MM.1S (cell line): ENCODE measurements around the gene MOXD1.
"Not testable (repeated sequence)": the region's sequence is repeated elsewhere in the genome, so short reads cannot be mapped to it uniquely, and the experiment has no call there.

ENCODE experiments used
- DNase-seq: peaks from one replicate; pipeline ENCODE4 v3.0.0-alpha.2; 2015
- H2AFZ ChIP-seq: fragments of 300-600 bp; sonication (generic); 2 replicates; pipeline ENCODE4 v1.6.0; 2016; ENCODE audit warnings: antibody characterized with exemption, low read length
- H3F3A ChIP-seq: fragments of 300-600 bp; sonication (generic); 2 replicates; pipeline ENCODE4 v1.6.1; 2016; ENCODE audit warnings: mild to moderate bottlenecking, antibody characterized with exemption, low read length, moderate library complexity, mixed read lengths; ENCODE audit not compliant: insufficient read depth
- H3K27ac ChIP-seq: fragments of 300-600 bp; sonication (generic); 2 replicates; pipeline ENCODE4 v1.5.1; 2016; ENCODE audit warnings: mild to moderate bottlenecking, low read length
- H3K27me3 ChIP-seq: fragments of 300-600 bp; sonication (generic); replicated peaks from 2 replicates; pipeline ENCODE4 v1.6.0; 2016; ENCODE audit warnings: low read length; ENCODE audit not compliant: insufficient read depth
- H3K36me3 ChIP-seq: fragments of 300-600 bp; sonication (generic); replicated peaks from 2 replicates; pipeline ENCODE4 v1.6.1; 2016; ENCODE audit warnings: mild to moderate bottlenecking, low read length, mixed read lengths; ENCODE audit not compliant: insufficient read depth
- H3K4me1 ChIP-seq: fragments of 300-600 bp; sonication (generic); 2 replicates; pipeline ENCODE4 v1.6.1; 2016; ENCODE audit warnings: low read length, mixed read lengths
- H3K4me2 ChIP-seq: fragments of 300-600 bp; sonication (generic); 2 replicates; pipeline ENCODE4 v1.6.0; 2016; ENCODE audit warnings: low read depth, low read length
- H3K4me3 ChIP-seq: fragments of 300-600 bp; sonication (generic); 2 replicates; pipeline ENCODE4 v1.5.1; 2016; ENCODE audit warnings: low read length, mixed read lengths
- H3K79me2 ChIP-seq: fragments of 300-600 bp; sonication (generic); 2 replicates; pipeline ENCODE4 v1.6.1; 2016; ENCODE audit warnings: mixed run types, low read length, mixed read lengths
- H3K9ac ChIP-seq: fragments of 300-600 bp; sonication (generic); 2 replicates; pipeline ENCODE4 v1.6.1; 2016; ENCODE audit warnings: low read length, mixed read lengths
- H3K9me2 ChIP-seq: fragments of 300-600 bp; sonication (generic); replicated peaks from 2 replicates; pipeline ENCODE4 v1.6.1; 2016; ENCODE audit warnings: mild to moderate bottlenecking, low read length, mixed read lengths; ENCODE audit not compliant: insufficient read depth
- H3K9me3 ChIP-seq: fragments of 300-600 bp; sonication (generic); replicated peaks from 2 replicates; pipeline ENCODE4 v1.6.1; 2016; ENCODE audit warnings: mild to moderate bottlenecking, low read length, mixed read lengths; ENCODE audit not compliant: insufficient read depth
- H4K20me1 ChIP-seq: fragments of 300-600 bp; sonication (generic); 2 replicates; pipeline ENCODE4 v1.6.1; 2016; ENCODE audit warnings: mild to moderate bottlenecking, low read length, moderate library complexity, mixed read lengths; ENCODE audit not compliant: insufficient read depth
- CTCF ChIP-seq: fragments of 300-600 bp; sonication (generic); IDR thresholded peaks from 2 replicates; pipeline ENCODE4 v1.5.1; 2016; ENCODE audit warnings: antibody characterized with exemption, low read length, mixed read lengths
- EZH2 ChIP-seq: fragments of 300-600 bp; sonication (generic); optimal IDR thresholded peaks from 2 replicates; pipeline ENCODE3; 2017; ENCODE audit warnings: low read depth, mild to moderate bottlenecking, antibody characterized with exemption, low read length, mixed read lengths
- EZH2phosphoT487 ChIP-seq: fragments of 300-600 bp; sonication (generic); IDR thresholded peaks from 2 replicates; pipeline ENCODE4 v1.6.1; 2018; ENCODE audit warnings: antibody characterized with exemption, low read length

Gene MOXD1

GRCh38 chr6:132275066-132275970, 126.0 kb downstream of the MOXD1 start:
- Histone ChIP-seq H3K36me3 (no peaks in the 10 kb centered on the region), H3K9me3 (no peaks in the 10 kb centered on the region), H3F3A (no peaks in the 10 kb centered on the region), H2AFZ (no peak overlapping the region), H3K79me2 (no peaks in the 10 kb centered on the region), H3K4me2 (no peak overlapping the region), H3K9ac (no peak overlapping the region), H3K4me1 (peaks cover 13% of the 10 kb centered on the region), H4K20me1 (no peaks in the 10 kb centered on the region), H3K27ac (no peak overlapping the region), H3K27me3 (no peaks in the 10 kb centered on the region), H3K9me2 (no peaks in the 10 kb centered on the region), H3K4me3 (no peak overlapping the region)
- no peak for DNase-seq
- no peak for TF ChIP-seq EZH2phosphoT487
- no peak for TF ChIP-seq CTCF
- no peak for TF ChIP-seq EZH2

DNA sequence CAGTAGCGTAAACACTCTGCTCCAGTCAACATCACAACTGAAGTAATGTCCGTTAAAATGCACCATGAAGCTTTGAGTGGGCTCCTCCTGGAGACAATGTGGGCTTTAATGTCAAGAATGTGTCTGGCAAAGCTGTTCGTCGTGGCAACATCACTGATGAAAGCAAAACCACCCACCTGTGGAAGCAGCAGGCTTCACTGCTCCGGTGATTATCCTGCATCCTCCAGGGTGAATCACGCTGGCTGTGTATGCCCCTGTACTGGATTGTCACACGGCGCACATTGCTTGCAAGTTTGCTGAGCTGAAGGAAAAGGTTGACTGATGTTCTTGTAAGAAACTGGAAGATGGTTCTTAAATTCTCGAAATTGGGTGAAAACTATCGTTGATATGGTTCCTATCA, 128.5 kb downstream of the MOXD1 start:
- no peak overlapping the region for H3K27ac ChIP-seq
- no peaks in the 10 kb centered on the region for H3K36me3 ChIP-seq
- no peak overlapping the region for H2AFZ ChIP-seq
- no peak overlapping the region for H3K4me2 ChIP-seq
- DNase-seq: no peak
- no peaks in the 10 kb centered on the region for H4K20me1 ChIP-seq
- no peaks in the 10 kb centered on the region for H3K27me3 ChIP-seq
- no peaks in the 10 kb centered on the region for H3K9me2 ChIP-seq
- H3K4me1 ChIP-seq: peaks cover 35% of the 10 kb centered on the region
- H3F3A ChIP-seq: peaks cover 25% of the 10 kb centered on the region
- H3K9me3 ChIP-seq: no peaks in the 10 kb centered on the region
- H3K9ac ChIP-seq: no peak overlapping the region
- TF ChIP-seq EZH2 (no peak), EZH2phosphoT487 (no peak), CTCF (no peak)
- no peaks in the 10 kb centered on the region for H3K79me2 ChIP-seq
- H3K4me3 ChIP-seq: no peak overlapping the region

- TF ChIP-seq EZH2 (no peak), CTCF (no peak), EZH2phosphoT487 (no peak)
- Histone ChIP-seq H3K9me2 (no peaks in the 10 kb centered on the region), H3K79me2 (no peaks in the 10 kb centered on the region), H3K9ac (no peak overlapping the region), H4K20me1 (no peaks in the 10 kb centered on the region), H3F3A (peaks cover 36% of the 10 kb centered on the region), H2AFZ (peak overlapping the region; percentile 46; the same call in 1 of the 2 replicates), H3K9me3 (no peaks in the 10 kb centered on the region), H3K27ac (no peak overlapping the region), H3K4me2 (0 out of 2 replicates have a peak overlapping the region, but pooled peaks have one; percentile 2), H3K4me3 (no peak overlapping the region), H3K27me3 (no peaks in the 10 kb centered on the region), H3K4me1 (peaks cover 49% of the 10 kb centered on the region), H3K36me3 (no peaks in the 10 kb centered on the region)
- DNase-seq: no peak
Observed at GRCh38 chr6:132270726-132271402, 130.4 kb downstream of the MOXD1 start.

DNA sequence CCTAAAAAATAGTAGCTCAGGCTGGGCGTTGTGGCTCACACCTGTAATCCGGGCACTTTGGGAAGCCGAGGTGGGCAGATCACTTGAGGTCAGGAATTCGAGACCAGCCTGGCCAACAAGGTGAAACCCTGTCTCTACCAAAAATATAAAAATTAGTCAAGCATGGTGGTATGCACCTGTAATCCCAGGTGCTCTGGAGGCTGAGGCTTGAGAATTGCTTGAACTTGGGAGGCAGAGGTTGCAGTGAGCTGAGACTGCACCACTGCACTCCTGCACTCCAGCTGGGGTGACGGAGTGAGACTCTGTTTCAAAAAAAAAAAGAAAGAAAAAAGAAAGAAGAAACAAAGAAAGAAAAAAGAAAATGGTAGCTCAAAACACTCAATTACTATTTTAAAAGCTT, 132.6 kb downstream of the MOXD1 start:
- not testable (repeated sequence) for H3K79me2 ChIP-seq, H3K9me2 ChIP-seq, H4K20me1 ChIP-seq, H3K9me3 ChIP-seq, H3K27me3 ChIP-seq, H3K36me3 ChIP-seq, H2AFZ ChIP-seq
- Histone ChIP-seq H3K27ac (peak overlapping the region; percentile 86), H3F3A (peaks cover 36% of the 10 kb centered on the region), H3K4me2 (peak overlapping the region; percentile 66), H3K9ac (peak overlapping the region; percentile 28; the same call in 1 of the 2 replicates), H3K4me3 (peak overlapping the region; percentile 9), H3K4me1 (peaks cover 53% of the 10 kb centered on the region)
- DNase-seq: peak; percentile 55
